GM21528 (cell line): ENCODE results near the gene CRAMP1.

Source experiments
- ATAC-seq: cut with Tn5 transposase; IDR thresholded peaks from one replicate; pipeline ENCODE4 v1.9.1; 2021; ENCODE audit warnings: mild to moderate bottlenecking, moderate library complexity; ENCODE audit not compliant: unreplicated experiment, low FRiP score

The CRAMP1 gene

DNA sequence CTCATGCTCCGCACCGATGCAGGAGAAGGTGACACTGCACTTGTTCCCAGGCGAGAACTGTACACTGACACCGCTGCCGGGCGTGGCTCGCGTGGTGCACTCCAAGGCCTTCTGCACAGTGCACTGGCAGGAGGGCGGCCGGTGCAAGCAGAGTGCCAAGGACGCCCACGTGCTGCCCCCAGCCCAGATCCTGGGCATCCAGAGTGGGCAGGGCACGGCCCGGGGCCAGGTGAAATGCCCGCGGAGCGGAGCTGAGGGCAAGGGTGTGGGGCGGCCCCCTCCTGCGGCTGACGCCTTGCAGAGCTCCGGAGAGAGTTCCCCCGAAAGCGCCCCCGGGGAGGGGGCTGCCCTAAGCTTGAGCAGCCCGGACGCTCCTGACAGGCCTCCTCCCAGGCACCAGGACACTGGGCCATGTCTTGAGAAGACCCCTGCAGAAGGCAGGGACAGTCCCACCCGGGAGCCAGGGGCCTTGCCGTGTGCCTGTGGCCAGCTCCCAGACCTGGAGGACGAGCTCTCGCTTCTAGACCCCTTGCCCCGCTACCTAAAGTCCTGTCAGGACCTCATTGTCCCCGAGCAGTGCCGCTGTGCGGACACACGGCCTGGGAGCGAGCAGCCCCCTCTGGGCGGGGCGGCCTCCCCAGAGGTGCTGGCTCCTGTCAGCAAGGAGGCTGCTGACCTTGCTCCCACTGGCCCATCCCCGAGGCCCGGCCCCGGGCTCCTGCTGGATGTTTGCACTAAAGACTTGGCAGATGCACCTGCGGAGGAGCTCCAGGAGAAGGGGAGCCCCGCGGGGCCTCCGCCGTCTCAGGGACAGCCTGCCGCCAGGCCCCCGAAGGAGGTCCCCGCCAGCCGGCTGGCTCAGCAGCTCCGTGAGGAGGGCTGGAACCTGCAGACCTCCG, 44.0 kb downstream of the CRAMP1 start:
- ATAC-seq = no peak

DNA sequence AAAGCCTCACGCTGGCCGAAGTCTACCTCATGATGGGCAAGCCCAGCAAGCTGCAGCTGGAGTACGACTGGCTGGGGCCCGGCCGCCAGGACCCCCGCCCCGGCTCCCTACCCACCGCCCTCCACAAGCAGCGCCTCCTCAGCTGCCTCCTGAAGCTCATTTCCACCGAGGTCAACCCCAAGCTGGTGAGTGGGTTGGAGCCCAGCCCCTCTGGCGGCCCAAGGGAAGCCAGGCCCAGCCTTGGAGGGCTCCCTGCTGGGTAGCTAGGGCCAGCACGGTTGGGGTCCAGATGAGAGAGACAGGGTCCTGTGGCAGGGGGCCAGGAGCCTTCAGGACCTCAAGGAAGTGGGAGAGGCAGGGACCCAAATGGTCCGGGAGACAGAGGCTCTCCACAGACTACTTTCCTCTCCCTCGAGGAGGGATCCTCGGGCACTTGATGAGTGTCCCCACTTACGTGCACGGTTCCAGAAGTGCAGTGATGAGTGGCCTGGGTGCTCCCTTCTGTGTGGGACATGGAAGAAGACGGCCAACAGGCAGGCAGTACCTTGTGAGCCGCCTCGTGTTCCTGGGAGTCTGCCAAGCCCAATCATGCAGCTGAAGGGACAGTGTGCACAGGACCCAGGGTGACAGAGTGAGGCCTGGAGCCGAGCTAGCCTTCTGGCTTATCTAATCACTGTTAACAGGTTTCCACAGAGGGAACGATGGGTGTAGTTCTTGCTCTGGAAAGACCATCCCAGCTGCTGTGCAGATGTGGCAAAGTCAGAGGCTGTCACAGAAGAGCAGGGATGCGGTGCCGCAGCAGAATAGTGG, 44.9 kb downstream of the CRAMP1 start:
- no peak for ATAC-seq

DNA sequence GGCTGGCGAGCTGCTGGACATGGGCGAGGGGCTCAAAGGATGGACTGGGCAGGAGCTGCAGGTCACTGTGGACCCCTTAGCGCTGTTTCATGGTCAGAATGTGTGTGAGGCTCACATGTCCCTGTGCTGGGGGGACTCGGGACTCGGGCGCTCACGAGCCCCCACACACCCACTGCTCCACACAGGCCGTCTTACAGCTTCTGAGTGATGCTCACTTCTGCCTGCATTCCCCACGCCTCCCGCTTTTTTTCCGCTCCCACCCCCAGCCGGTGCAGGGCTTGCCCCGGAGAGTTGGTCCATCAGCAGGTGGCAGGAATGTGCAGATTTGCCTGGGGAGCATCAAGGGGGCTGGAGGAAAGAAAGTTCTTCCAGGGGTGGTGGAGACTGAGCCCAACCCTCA, 45.7 kb downstream of the CRAMP1 start:
- no peak for ATAC-seq

DNA sequence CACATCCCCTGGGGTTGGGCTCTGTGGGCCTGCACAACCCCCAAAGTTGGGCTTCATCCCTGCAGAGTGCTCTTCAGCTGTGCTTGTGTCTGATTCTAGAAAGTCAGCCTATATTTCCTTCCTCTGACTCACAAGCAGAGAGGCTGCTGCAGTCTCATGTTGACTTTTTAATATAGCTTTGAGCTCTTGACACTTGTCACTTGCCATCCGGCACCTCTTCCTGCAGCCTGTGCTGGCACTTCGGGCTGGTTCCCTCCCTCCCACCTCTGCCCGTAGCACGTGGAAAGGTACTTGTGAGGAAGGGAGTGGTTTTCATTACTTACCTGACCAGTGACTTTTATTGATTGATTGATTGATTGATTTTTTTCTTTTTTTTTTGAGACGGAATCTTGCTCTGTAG, 46.9 kb downstream of the CRAMP1 start:
- no peak for ATAC-seq

DNA sequence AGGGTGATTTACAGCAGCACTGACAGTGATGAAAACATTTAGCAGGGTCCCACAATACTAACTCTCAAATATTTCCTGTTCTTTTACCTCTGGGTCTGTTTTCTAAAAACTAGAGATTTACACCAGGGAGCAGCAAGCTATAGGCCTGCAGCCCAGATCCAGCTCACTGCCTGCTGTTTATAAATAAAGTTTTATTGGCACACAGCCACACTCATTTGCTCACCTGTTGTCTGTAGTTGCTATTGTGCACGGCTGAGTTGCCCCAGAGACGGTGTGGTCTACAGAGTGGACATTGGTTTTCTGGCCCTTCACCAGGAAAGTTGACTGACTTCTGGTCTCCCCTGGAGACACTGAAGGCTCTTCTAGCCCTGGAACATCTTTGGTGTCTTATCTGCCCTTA, 49.7 kb downstream of the CRAMP1 start:
- no peak for ATAC-seq

DNA sequence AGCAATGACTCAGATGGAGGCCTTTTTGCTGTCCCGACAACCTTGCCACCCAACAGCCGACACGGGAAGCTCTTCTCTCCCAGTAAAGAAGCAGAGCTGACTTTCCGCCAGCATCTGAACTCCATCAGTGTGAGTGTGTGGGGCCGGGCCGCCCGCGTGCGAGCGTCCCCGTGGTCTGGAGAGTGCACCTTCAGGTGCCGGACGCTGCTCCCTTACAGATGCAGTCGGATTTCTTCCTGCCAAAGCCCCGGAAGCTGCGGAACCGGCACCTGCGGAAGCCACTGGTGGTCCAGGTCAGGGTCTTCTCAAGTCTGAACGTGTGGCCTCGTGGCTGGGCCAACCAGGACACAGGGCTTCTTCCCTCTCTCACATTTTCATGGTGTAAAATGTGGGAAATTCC, 50.4 kb downstream of the CRAMP1 start:
- ATAC-seq = no peak

DNA sequence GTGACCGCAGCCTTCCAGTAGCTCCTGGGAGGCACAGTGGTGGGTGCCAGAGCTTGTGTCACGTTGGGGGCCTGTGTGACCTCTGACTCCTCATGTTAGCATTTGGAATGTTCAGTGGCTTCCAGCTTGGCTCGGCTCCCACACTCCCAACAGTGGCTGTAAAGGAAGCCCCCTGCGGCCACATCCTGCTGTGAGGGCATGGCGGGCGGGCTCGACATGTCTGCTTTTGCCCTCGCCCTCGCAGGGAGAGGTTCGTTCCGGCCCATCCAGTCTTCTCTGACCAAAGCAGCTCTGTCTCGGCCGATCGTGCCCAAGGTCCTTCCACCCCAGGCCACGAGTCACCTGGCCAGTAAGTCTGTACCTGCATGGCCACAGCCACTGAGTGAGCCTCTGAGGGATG, 53.7 kb downstream of the CRAMP1 start:
- ATAC-seq = no peak

DNA sequence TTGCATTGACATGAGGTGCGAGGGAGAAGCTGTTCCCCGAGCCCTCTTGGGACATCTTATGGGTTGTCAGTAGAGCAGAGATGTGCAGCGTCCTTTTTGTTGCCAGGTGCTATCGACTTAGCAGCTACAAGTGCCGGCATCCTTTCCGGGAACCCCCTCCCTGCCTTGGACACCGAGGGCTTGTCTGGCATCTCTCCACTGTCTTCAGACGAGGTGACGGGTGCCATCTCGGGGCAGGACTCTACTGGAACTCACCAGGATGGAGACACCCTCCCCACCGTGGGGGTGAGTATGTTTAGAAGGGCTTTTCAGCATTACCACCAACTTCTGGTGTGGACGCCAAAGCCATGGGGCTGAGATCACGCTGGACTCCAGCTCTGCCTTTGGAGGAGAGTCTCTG, 54.2 kb downstream of the CRAMP1 start:
- no peak for ATAC-seq

DNA sequence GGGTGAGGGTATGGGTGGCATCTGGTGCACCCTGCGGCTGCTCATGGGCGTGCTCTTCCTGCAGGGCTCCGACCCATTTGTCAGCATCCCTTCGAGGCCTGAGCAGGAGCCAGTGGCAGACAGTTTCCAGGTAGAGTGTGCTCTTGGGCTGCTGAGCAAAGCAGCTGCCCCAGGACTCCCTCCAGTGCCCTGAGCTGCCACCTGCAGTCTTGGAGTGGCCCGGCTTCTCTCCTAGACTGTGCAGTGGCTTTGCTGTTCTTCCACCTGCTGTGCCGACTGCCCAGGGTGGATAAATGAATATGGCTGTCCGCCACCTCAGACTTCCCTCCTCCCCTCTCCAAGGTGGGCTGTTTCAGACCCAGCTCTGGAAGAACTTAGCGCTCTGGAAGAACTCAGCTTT, 55.1 kb downstream of the CRAMP1 start:
- no peak for ATAC-seq

DNA sequence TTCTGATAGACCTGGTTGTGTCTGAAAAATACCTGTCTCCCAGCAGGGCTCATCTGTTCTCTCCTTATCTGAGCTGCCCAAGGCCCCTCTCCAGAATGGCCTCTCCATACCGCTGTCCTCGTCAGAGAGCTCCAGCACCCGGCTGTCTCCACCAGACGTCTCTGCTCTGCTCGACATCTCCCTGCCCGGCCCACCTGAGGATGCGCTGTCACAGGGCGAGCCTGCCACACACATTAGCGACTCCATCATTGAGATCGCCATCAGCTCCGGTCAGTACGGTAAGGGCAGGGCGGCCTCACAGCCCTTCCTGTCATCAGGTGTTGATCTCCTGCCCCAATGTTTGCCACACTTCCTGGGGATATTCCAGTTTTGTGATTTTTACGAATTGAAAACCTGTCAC, 55.8 kb downstream of the CRAMP1 start:
- no peak for ATAC-seq

DNA sequence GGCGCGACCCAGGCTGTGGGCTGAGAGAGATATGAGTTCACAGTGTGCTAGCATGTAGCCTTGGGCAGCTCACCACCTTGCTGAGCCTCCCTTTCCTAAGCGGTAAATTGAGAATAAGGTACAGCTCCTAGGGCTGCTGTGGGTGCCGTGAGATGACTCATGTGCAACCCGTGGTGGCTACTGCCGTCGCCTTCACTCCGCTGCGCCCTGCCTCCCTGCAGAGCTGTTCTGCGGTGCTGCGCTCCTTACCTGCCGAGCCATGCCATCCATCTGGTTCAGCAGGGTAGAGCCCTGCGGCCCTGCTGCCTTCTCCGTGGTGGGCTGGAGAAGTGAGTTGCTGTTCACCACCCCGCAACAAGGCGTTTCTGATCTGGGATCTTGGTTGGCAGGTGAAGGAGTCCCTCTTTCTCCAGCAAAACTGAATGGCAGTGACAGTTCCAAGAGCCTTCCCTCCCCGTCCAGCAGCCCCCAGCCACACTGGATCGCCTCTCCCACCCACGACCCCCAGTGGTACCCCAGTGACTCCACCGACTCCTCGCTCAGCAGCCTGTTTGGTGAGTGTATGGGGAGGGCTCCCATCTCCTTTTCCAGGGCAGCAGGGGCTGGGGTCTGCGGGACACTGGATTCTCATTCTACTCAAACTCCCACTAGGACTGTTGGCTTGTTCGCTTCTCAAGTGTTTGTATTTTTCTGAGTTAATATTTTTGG, 56.6 kb downstream of the CRAMP1 start:
- ATAC-seq = no peak

DNA sequence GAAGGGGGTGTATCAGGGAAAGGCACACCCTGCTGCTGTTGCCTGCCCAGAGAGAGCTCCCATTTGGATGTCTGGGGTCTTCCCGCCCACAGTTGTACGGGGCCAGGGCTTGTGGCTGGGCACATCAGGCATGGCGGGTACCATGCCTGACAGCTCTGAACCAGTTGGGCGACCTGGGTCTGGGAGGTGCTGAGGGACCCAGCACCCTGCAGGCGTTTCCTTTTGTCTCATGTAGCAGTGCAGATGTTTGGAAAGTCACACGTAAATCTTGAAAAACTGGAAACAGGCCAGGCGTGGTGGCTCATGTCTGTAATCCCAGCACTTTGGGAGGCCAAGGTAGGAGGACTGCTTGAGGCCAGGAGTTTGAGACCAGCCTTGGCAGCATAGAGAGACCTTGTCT, 57.5 kb downstream of the CRAMP1 start:
- no peak for ATAC-seq

DNA sequence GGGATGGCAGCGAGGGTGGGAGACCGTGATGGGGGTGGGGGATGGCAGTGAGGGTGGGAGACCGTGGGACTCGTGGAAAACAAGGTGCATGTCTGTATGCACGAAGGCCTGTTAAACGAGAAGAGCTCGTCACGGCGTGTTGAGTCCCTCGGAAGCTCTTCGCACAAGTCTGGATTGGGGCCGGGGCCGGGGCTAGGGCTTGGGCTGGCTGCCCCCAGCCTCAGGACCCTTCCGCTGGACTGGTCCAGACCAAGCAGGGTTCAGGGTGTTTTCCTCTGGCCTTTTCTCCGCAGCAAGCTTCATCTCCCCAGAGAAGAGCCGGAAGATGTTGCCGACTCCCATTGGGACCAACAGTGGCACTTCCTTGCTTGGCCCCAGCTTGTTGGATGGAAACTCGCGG, 58.2 kb downstream of the CRAMP1 start:
- ATAC-seq = no peak

DNA sequence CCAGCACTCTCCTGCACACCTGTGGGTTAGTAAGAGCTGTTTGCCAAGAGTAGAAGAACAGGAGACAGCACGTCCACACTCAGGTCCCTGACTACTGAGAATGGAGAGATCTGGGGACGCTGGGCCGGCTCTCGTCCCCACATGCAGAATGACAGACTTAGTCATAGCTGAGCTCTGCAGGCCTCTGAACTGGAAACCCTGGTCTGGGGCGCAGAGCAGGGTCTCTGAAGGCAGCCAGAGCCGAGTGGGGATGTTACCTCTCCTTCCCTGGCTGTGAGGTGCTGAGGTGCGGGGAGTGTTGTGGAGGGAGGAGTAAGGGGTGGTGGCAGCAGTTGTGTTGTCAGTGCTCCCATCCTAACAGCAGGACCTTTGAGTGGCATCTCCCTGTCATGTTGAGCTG, 58.7 kb downstream of the CRAMP1 start:
- no peak for ATAC-seq

DNA sequence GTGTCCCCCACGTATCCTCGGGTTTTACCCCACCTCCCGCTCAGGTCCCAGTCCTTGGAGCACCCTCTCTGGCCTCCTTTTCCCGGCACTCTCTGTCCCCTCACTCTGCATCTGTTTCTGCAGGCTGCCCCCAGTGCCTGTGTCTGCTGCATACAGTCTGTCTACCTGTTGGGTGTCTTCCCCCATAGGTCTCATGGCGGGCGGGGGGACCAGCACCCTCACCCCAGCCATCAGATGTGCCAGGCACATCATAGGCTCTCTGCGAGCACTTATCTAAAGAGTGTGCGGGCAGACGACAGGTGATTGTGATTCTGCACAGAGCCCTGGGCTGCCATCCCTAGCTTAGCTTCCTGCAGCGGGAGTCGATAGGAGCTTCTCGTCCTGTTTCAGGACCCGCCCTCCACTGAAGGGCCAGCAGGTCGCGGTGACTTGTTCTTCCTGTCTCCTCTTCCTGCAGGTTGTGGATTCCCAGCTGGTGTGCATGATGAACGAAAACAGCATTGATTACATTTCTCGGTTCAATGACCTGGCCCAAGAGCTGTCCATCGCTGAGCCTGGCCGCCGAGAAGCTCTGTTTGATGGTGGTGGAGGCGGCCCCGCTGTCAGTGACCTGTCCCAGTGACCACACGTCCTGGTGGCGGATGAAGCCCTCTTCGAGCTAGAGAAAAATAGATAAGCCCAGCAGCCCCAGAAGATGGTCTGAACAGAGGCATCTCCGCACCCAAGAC, 61.4 kb downstream of the CRAMP1 start:
- ATAC-seq = no peak

DNA sequence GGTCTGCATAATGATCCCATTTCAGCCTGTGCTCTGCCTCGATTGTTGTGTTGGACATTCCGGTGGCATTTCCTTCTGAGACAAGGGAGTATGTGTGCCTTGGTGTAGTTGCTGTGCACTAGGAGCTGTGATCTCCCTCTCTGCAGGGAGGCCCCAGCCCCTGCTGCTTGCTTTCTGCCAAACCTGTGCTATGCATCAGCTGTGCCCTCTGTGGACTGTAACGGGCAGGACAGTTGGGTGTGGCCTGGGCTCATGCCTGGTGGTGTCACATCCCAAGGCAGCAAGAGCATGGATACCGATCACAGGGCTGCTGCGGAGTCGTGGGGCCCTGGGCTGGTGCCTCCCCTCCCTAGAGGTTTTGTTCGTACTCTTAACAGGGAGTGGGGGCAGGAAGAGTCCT, 62.1 kb downstream of the CRAMP1 start:
- ATAC-seq = no peak

DNA sequence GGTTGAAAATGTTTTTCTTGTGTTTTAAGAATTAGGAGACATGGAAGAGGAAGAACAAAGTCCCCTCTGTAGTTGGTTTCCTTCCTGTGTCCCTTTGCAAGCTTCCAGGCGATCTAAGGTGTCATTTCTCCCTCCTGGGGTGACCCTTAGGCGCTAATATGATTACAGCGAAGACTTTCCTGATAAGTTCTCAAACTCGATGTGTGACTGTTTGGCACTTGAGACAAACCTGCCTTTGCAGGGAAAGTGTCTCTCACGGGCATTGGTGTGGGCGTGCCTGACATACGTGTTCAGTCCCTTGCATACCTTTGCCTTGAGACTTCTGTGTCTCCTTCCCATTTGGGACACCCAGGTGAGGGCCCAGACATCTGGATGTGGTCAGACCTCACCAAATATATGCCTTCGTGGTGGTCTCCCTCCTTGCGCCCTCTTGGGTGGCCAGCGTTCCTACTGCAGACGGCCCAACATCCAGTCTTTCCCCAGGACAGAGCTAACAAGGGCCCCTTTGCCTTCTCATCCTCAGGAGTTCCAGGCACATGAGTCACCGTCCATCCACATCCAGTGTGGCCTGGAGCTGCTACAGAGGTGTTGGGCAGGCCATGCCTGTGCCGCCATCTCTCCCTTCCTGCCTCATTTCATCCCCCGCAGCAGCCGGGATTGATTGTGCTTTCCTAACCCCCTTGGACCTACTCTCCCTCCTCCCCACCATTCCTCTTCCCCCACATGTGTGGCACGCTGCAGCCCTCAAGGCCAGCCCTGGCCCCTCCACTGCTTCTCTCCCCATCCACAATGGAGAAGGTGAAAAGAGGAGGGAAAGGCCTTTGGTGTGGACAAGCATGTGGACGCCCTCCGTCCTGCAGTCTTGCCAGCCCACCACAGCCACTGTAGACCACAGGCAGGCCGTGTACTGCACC, 62.8 kb downstream of the CRAMP1 start:
- no peak for ATAC-seq

DNA sequence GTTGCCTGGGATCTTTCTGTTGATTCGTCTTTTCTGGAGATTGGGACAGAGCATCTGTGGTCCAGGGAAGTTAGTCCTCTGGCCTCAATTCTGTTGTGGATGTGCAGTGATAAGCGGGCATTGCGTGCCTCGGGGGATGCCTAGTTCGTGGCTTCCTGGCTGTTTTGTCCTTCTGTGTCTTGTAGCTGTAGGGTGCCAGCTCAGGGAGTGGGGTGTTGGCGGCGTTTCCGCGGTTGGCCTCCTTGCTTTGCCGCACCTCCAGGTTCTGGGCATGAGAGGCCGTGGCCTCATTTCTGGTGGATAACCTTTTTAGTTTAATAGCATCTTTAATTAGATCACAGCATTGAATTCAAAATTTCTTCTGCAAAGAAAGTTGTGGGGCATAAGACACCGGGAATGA, 64.5 kb downstream of the CRAMP1 start:
- ATAC-seq = no peak

DNA sequence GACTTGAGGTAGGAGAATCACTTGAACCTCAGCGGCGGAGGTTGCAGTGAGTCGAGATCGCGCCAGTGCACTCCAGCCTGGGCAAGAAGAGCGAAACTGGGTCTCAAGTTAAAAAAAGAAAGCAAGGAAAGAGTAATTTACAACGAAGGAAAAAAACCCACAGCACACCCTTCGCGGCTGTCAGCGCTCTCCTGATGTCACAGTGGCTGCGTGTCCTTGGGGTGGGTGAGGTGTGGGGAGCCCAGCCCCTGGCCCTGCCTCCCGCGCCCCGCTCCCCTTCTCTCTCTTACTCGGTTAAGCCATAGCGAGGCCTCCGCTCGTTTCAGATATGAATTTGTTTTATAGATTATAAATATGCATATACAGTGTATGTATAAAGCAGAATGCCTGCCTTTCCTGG, 65.2 kb downstream of the CRAMP1 start:
- no peak for ATAC-seq
